Left ventricle myocardium inferior (tissue), 1 donor: ENCODE measurements around the gene BRME1. TPM values are rescaled to one million over a fixed set of nuclear protein-coding genes. Genes with fewer than 3 reads are reported as not detected.

Experiments
- DNase-seq: peaks from one replicate; pipeline ENCODE4 v3.0.0-alpha.2; 2020
- H3K27ac ChIP-seq: fragments of 200-600 bp; replicated peaks from 2 replicates; pipeline ENCODE4 v1.8.0; 2021
- H3K27me3 ChIP-seq: fragments of 200-600 bp; 2 replicates; pipeline ENCODE4 v1.8.0; 2021; ENCODE audit warnings: low read depth
- H3K36me3 ChIP-seq: fragments of 200-600 bp; 2 replicates; pipeline ENCODE4 v1.8.0; 2021
- H3K4me1 ChIP-seq: fragments of 200-600 bp; 2 replicates; pipeline ENCODE4 v1.8.0; 2021
- H3K4me3 ChIP-seq: fragments of 200-600 bp; 2 replicates; pipeline ENCODE4 v1.8.0; 2021; ENCODE audit warnings: mild to moderate bottlenecking, moderate library complexity
- H3K9me3 ChIP-seq: fragments of 200-600 bp; replicated peaks from 2 replicates; pipeline ENCODE4 v1.8.0; 2021
- intact Hi-C: fragments of 100-400 bp; cut with micrococcal nuclease; formaldehyde crosslinking; loops from one replicate; pipeline ENCODE4 v1.11.0; 2022
- microRNA-seq: library from miRNA; unstranded; fragments of <30 nt; microRNA quantifications from one replicate; pipeline ENCODE4 v1.2.0, GENCODE V29; 2020
- total RNA-seq: library from RNA; stranded (reverse); fragmentation: NEBNext Ultra II Directional; extraction: Animal tissue kit (Norgen Biotek cat#: 25700); gene quantifications from one replicate; pipeline ENCODE4 v1.2.1, GENCODE V29; 2021
- TF ChIP-seq, protein P1 (sequence below): fragments of 200-600 bp; IDR thresholded peaks from 2 replicates; pipeline ENCODE4 v1.8.0; 2021; ENCODE audit warnings: antibody characterized with exemption, mild to moderate bottlenecking, borderline replicate concordance
- donor health status: DM: no; HTN: yes; CAD: no; lungs with severe emphysema.

BRME1 gene
- total RNA-seq, 1 donor from 2014 or later, result 0.82 TPM

DNA sequence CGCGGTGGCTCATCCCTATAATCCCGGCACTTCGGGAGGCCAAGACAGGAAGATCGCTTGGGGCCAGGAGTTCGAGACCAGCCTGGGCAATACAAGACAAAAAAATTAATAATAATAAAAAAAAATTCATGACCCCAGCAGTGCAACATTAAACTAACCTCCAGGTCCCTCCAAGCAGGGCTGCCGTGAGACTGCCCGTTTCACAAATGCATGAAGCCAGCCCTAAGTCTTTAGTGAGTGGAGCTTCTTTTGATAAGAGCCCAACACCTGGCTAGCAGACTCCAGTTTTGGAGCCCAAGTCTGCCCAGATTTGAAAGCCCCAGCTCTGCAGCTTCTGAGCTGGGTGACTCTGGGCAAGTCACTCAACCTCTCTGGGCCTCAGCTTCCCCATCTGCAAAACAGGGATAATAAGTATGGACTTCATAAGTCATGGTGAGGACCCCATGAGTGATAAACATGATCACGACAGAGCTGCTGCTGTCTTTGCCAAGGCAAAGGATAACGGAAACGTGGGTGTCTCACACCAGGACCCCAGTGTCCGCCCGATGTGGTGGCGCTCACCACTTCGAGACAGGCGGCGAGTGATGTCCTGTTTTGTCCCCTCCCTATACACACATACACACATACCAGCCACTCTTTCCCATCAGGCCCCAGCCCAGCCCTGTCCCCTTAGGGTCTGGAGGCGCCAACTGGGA, 67.3 kb downstream of the BRME1 start:
- TF ChIP-seq, protein P1, sequence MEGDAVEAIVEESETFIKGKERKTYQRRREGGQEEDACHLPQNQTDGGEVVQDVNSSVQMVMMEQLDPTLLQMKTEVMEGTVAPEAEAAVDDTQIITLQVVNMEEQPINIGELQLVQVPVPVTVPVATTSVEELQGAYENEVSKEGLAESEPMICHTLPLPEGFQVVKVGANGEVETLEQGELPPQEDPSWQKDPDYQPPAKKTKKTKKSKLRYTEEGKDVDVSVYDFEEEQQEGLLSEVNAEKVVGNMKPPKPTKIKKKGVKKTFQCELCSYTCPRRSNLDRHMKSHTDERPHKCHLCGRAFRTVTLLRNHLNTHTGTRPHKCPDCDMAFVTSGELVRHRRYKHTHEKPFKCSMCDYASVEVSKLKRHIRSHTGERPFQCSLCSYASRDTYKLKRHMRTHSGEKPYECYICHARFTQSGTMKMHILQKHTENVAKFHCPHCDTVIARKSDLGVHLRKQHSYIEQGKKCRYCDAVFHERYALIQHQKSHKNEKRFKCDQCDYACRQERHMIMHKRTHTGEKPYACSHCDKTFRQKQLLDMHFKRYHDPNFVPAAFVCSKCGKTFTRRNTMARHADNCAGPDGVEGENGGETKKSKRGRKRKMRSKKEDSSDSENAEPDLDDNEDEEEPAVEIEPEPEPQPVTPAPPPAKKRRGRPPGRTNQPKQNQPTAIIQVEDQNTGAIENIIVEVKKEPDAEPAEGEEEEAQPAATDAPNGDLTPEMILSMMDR, result no peak
- no peaks in the 10 kb centered on the region for H3K27me3 ChIP-seq
- intact Hi-C loops, result no loop called here
- H3K27ac ChIP-seq, result peak overlapping the region; percentile 99
- peak overlapping the region; percentile 94 for H3K4me3 ChIP-seq
- H3K4me1 ChIP-seq, result peaks cover 89% of the 10 kb centered on the region
- H3K9me3 ChIP-seq, result no peaks in the 10 kb centered on the region
- peaks cover 27% of the 10 kb centered on the region for H3K36me3 ChIP-seq
- DNase-seq, result no peak

DNA sequence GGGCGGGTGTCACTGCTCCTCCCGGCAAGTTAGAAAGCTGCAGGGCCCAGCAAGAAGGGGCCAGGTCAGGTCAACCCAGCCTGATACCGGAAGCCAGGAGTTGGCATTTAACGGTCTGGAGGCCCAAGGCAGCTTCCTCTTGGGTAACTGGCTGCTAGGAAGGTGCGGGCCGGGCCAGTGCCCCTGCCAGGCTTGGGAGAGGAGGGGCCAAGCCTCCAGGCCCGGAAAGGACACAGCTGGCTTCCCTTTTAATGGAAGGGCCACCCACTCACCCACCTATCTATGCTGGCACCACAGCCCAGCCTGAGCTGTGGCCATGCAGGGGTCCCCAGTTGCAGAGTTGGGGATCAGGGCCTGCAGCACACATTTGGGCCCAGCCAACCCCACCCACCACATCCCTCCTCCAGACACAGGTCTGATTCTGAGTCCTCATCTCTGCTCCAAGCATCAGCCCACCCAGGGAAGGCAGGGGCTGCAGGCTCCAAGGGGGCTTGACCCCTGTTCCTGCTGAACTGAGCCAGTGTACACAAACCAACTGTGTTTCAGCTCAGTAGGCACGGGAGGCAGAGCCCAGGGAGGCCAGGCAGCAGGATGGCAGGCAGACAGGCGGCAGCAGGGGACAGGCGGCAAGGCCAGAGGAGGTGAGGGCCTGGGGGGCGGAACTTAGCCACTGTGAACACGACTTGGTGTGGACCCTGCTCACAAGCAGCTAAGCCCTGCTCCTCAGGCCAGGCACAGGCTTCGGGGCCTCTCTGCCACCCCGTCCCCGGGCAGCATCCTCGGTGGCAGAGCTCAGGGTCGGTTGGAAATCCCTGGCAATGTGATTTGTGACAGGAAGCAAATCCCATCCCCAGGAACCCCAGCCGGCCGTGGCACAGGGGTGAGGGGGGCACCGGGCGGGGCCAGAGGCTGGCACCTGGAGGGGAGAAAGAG, 69.9 kb downstream of the BRME1 start:
- H3K4me3 ChIP-seq, result peak overlapping the region; percentile 94
- TF ChIP-seq, protein P1, result no peak
- H3K36me3 ChIP-seq, result peaks cover 28% of the 10 kb centered on the region
- intact Hi-C loops, result no loop called here
- no peaks in the 10 kb centered on the region for H3K9me3 ChIP-seq
- H3K4me1 ChIP-seq, result peaks cover 84% of the 10 kb centered on the region
- peak overlapping the region; percentile 99 for H3K27ac ChIP-seq
- no peaks in the 10 kb centered on the region for H3K27me3 ChIP-seq
- peak; percentile 62 for DNase-seq

DNA sequence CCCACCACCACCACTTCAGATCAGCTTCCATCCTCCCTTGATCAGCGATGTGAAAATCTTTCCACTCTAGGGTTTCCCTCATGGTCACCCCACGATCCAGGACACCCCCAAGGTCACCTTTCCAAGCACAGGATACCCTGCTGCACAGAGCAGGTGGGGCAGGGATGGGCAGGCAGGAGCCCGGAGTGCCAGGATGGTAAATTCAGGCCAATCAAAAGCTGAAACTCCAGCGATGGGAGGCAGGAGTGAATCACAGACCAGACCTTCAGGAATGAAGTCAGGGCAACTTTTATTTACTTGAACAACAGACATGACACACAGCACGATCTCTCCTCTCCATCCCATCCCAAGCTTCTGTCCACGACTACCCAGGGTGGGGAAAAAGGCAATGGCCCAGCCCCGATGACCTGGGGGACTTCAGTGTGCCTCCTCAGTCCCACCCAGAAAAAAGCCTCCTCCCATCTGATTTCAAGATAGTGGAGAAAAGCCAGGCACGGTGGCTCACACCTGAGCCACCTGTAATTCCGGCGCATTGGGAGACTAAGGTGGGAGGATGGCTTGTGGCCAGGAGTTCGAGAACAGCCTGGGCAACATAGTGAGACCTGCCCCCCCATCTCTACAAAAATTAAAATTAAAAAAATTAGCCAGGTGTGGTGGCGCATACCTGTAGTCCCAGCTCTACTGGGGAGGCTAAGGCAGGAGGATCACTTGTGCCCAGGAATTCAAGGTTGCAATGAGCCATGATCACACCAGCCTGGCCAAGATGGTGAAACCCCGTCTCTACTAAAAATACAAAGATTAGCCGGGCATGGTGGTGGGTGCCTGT, 71.5 kb downstream of the BRME1 start:
- H3K36me3 ChIP-seq, result peaks cover 37% of the 10 kb centered on the region
- peak overlapping the region; percentile 51 for H3K4me3 ChIP-seq
- no peaks in the 10 kb centered on the region for H3K27me3 ChIP-seq
- intact Hi-C loops, result no loop called here
- H3K4me1 ChIP-seq, result peaks cover 70% of the 10 kb centered on the region
- H3K9me3 ChIP-seq, result no peaks in the 10 kb centered on the region
- peak overlapping the region; percentile 99 for H3K27ac ChIP-seq
- TF ChIP-seq, protein P1, result no peak
- no peak for DNase-seq

DNA sequence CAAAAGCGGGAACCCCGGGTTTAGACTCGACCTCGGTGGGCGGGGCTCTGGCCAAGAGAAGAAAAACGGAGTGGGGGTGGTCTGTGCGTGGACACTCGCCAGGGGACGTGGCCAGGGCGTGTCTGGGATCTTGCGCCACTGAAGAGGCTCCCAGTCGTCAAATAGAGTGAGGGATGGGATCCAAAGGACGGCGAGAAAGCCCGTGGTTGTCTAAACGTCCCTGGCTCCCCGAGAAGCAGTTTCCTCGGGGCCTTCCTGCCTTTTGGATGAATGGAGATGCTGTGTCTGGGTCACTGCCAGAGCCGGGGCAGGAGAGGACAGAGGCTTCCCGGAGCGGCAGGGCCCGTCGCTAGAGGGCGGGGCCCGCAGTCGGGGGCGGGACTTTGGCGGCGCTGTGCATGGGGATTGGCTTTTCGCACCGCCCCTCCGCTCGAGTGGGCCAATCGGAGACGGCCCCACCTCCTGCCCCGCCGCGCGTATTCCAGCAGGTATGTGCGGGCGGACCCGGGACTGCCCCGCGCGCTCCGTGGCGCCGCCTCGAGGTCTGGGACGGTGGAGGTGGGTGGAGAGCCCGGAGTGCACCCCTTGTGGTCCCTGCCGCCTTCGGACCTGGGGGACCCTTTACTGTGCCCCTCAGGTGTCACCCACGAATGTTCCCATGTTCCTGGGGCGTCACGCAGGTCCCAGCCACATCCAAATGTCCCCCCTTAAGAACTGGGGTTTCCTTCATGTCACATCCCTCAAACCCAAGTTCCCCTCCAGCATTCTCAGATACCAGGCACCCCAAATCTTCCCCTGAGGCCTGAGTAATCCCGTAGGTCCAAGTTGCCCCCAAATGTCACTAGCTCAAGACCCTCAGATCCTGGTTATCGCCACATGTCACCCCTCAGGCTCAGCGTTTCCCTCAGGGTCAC, 72.3 kb downstream of the BRME1 start:
- intact Hi-C loops, result no loop called here
- H3K4me3 ChIP-seq, result peak overlapping the region; percentile 51
- no peaks in the 10 kb centered on the region for H3K9me3 ChIP-seq
- peak; percentile 96 for DNase-seq
- peaks cover 37% of the 10 kb centered on the region for H3K36me3 ChIP-seq
- TF ChIP-seq, protein P1, result peak; percentile 46
- peaks cover 66% of the 10 kb centered on the region for H3K4me1 ChIP-seq
- H3K27me3 ChIP-seq, result no peaks in the 10 kb centered on the region
- peak overlapping the region; percentile 99 for H3K27ac ChIP-seq

Small RNA genes within 50 kb of the gene (microRNA-seq; reads per million reads assigned to microRNA genes)
- gene MIR181C (606 reads per million, percentile 79 among the genes with 10 or more reads in this experiment), gene MIR181D (344 reads per million, percentile 71 among the genes with 10 or more reads in this experiment)

Other genes with a start within 250 kb of the BRME1 start
- 13.7 TPM for gene MRI1, start 141.6 kb downstream of the BRME1 start, total RNA-seq
- 97.7 TPM for gene C19orf53, start 131.7 kb downstream of the BRME1 start, total RNA-seq
- gene ZSWIM4, start 110.7 kb downstream of the BRME1 start, total RNA-seq, result 2.6 TPM
- 1.3 TPM for gene NANOS3, start 29.0 kb downstream of the BRME1 start, total RNA-seq
- 20.1 TPM for gene CC2D1A, start 84 bp upstream of the BRME1 start, total RNA-seq
- gene PODNL1, start 32.3 kb upstream of the BRME1 start, total RNA-seq, result 1.9 TPM
- gene DCAF15, start 46.4 kb upstream of the BRME1 start, total RNA-seq, result 17.0 TPM
- gene RFX1, start 100.2 kb upstream of the BRME1 start, total RNA-seq, result 15.2 TPM
- gene RLN3, start 122.0 kb upstream of the BRME1 start, total RNA-seq, result not detected
- gene IL27RA, start 125.6 kb upstream of the BRME1 start, total RNA-seq, result 4.0 TPM
- gene PALM3, start 156.0 kb upstream of the BRME1 start, total RNA-seq, result 0.38 TPM
- 8.1 TPM for gene MISP3, start 166.7 kb upstream of the BRME1 start, total RNA-seq
- not detected for gene C19orf67, start 179.7 kb upstream of the BRME1 start, total RNA-seq
- 46.7 TPM for gene SAMD1, start 184.6 kb upstream of the BRME1 start, total RNA-seq
- 465 TPM for gene PRKACA, start 211.6 kb upstream of the BRME1 start, total RNA-seq
- gene ASF1B, start 230.5 kb upstream of the BRME1 start, total RNA-seq, result 0.96 TPM